ENCODE data around the gene XPC. TPM values are rescaled to one million over a fixed set of nuclear protein-coding genes. Genes with fewer than 3 reads are reported as not detected.
A peak's percentile ranks its signal among the peaks of the same experiment; 100 is the strongest.
"Not testable (repeated sequence)": the region's sequence is repeated elsewhere in the genome, so short reads cannot be mapped to it uniquely, and the experiment has no call there.

Gene XPC
- total RNA-seq: 10 to 100 TPM; 45.5 to 62.1 (median 50.0) TPM
- 53.5 TPM for total RNA-seq (2013)

DNA sequence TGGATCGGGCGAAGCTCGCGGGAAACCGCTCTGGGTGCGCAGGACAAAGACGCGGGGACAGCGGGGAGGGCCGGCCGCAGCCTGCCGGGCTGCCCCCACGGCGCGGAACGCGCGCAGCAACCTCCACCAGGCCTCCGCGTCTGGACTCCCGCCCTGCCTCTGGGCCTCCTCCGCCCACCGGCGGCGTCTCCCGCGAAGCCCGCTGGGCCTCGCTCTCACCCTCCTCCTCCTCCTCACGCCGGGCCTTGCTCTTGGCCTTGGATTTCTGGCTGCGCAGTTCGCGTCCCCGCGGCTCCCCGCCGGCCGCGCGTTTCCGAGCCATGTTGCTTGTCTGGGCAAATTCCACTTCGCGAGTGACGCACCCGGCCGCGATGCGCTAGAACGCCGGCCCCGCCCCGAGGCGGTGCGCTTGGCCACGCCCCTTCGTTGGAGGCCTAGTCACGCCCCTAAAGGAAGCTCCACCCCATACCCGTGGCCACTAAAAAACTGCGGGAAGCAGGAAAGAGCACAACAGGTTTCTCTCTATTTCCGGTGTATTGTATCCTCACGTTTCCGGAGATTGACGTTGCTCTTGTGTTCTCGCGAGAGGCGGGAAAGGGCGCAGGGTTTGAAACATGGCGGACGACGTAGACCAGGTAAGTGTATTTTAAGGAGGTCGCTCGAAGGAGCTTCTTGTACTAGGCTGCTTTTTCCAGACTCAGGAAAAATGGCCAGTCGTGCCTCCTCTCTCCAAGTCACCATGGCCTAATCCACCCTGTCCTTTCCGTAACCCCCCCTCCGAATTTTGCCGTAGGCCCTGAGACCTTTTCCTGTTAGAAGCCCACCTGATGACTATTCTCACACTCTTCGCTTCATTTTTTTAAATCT is at the start of gene XPC, which contains the start of gene LSM3:
TSS of gene XPC (minus strand) at position 355 of the 867 bp plus-strand sequence. CDS start at position 322, 33 bp downstream.
TSS of gene LSM3 (plus strand) at position 571 of the 867 bp plus-strand sequence. CDS start at position 615, 44 bp downstream.
- TF ChIP-seq CTCF (IDR thresholded peaks at IDR 0.05): no peak
- H3K4me3 Mint-ChIP-seq: peak within 1 kb of the TSS; percentile 100
- H3K27ac ChIP-seq (ENCODE audit: low read length): peak within 1 kb of the TSS; percentile 91
- peak within 1 kb of the TSS; percentile 99 to 100 for H3K27ac Mint-ChIP-seq
- no peaks in the 10 kb centered on the region for H3K27me3 Mint-ChIP-seq (ENCODE audit: low read depth in 2 of 2)
- no peaks in the 10 kb centered on the region for H3K27me3 ChIP-seq (ENCODE audit: control insufficient read depth, insufficient read depth, low read length)
- H3K36me3 ChIP-seq (ENCODE audit: control insufficient read depth, insufficient read depth, low read length): peaks cover 17% of the 10 kb centered on the region
- ATAC-seq (peak; percentile 94 to 99 (median 94)), DNase-seq (peak; percentile 98 to 99)
- peak within 1 kb of the TSS; percentile 72 for H3K4me3 ChIP-seq (ENCODE audit: low read length)
- peaks cover 30% of the 10 kb centered on the region for H3K4me1 ChIP-seq (ENCODE audit: control insufficient read depth, insufficient read depth, low read length)
- peaks cover 9% of the 10 kb centered on the region for H3K36me3 Mint-ChIP-seq
- WGBS (ENCODE audit: insufficient coverage): under 1% methylated on average over 78 of the region's 78 CpGs
- intact Hi-C loops (cut with micrococcal nuclease): loop anchor here (1.0 to 2.0 kb wide), 5 partner anchors 34 to 282 kb away; partner anchors contain the start of gene CHCHD4
- H3K9me3 Mint-ChIP-seq: no peaks in the 10 kb centered on the region
- no peaks in the 10 kb centered on the region for H3K9me3 ChIP-seq (ENCODE audit: control insufficient read depth, insufficient read depth, low read length)
- H3K4me1 Mint-ChIP-seq: peaks cover 61 to 66% of the 10 kb centered on the region in 2 donors

DNA sequence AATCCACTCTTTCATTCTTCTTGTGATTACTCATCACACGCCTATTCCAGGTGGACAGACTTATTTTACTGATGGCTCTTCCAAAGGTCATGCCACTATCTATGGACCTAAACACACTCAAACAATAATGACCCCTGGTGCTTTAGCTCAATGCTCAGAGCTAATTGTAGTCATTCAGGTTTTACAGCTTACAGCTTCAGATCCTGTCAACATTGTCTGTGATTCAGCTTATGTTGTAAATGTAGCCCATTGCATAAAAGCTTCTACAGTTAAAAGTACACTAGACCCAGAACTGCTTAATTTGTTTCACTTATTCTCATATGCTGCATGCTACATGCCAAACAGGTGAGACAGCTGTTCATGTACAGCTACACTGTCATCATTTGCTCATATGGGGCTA is 49.5 kb upstream of the XPC start:
- Mint-ChIP-seq H3K4me1 (peaks cover 6 to 7% of the 10 kb centered on the region in 2 donors), H3K27ac (no peak overlapping the region), H3K9me3 (no peaks in the 10 kb centered on the region), H3K36me3 (no peaks in the 10 kb centered on the region), H3K4me3 (no peak overlapping the region), H3K27me3 (ENCODE audit: low read depth in 2 of 2) (peaks cover 40 to 62% of the 10 kb centered on the region in 2 donors)
- no peak for TF ChIP-seq CTCF (IDR thresholded peaks at IDR 0.05)
- Histone ChIP-seq H3K36me3 (ENCODE audit: control insufficient read depth, insufficient read depth, low read length) (no peaks in the 10 kb centered on the region), H3K27ac (ENCODE audit: low read length) (no peak overlapping the region), H3K4me3 (ENCODE audit: low read length) (no peak overlapping the region), H3K4me1 (ENCODE audit: control insufficient read depth, insufficient read depth, low read length) (peaks cover 4% of the 10 kb centered on the region), H3K27me3 (ENCODE audit: control insufficient read depth, insufficient read depth, low read length) (no peaks in the 10 kb centered on the region), H3K9me3 (ENCODE audit: control insufficient read depth, insufficient read depth, low read length) (no peaks in the 10 kb centered on the region)
- intact Hi-C loops (cut with micrococcal nuclease): no loop called here
- 90% methylated on average over 1 of the region's 1 CpG for WGBS (ENCODE audit: insufficient coverage)
- ATAC-seq (no peak), DNase-seq (no peak)

DNA sequence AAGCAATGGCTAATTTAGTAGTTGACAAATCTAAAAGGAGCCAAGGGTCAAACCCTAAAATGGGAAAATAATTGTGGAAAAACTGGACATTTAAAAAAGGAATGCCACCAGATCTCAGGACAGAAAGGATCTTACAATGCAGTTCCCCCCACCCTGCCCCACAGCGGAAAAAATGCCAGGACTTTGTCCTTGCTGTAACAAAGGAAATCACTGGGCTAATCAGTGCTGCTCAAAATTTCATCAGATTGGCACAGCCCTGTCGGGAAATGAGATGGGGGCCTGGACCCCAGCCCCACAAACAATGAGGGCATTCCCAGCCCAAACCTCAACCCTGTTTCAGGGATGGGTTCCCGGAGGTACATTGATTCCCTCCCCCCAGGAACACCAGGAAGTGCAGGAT is 48.0 kb upstream of the XPC start:
- H3K9me3 Mint-ChIP-seq; H3K4me3 Mint-ChIP-seq; H3K27me3 ChIP-seq (ENCODE audit: control insufficient read depth, insufficient read depth, low read length); H3K36me3 ChIP-seq (ENCODE audit: control insufficient read depth, insufficient read depth, low read length); H3K9me3 ChIP-seq (ENCODE audit: control insufficient read depth, insufficient read depth, low read length); intact Hi-C loops (cut with micrococcal nuclease); H3K4me1 ChIP-seq (ENCODE audit: control insufficient read depth, insufficient read depth, low read length); H3K4me1 Mint-ChIP-seq; H3K27ac ChIP-seq (ENCODE audit: low read length); H3K27ac Mint-ChIP-seq; H3K4me3 ChIP-seq (ENCODE audit: low read length); DNase-seq; H3K36me3 Mint-ChIP-seq; ATAC-seq: not testable (repeated sequence)
- WGBS (ENCODE audit: insufficient coverage): 66% methylated on average over 3 of the region's 3 CpGs
- peaks cover 33 to 60% of the 10 kb centered on the region in 2 donors for H3K27me3 Mint-ChIP-seq (ENCODE audit: low read depth in 2 of 2)

DNA sequence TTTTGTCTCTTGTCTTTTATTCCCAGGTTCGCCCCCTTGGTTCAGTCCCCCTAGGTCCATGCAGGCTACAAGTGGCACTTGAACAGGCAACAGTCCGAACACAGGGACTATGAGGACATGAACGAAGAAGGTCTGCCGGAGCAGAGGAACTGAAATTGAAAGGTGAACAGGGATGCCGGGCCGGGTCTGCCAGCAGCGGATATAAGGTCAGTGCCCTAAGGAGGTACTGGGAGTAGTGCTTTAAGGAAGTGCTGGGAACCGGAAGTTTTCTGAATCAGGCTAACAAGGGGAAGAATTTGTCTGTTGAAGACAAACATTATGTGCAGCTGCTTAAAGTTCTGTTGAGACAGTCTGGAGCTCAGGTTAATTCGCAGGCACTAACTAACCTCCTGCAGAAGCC is 47.0 kb upstream of the XPC start:
- no peaks in the 10 kb centered on the region for H3K4me1 Mint-ChIP-seq
- H3K27me3 ChIP-seq (ENCODE audit: control insufficient read depth, insufficient read depth, low read length): no peaks in the 10 kb centered on the region
- H3K36me3 ChIP-seq (ENCODE audit: control insufficient read depth, insufficient read depth, low read length): no peaks in the 10 kb centered on the region
- ATAC-seq: no peak
- H3K9me3 Mint-ChIP-seq: peaks cover 0 to 7% of the 10 kb centered on the region in 2 donors
- DNase-seq: no peak
- 51% methylated on average over 9 of the region's 9 CpGs for WGBS (ENCODE audit: insufficient coverage)
- intact Hi-C loops (cut with micrococcal nuclease): no loop called here
- no peaks in the 10 kb centered on the region for H3K4me1 ChIP-seq (ENCODE audit: control insufficient read depth, insufficient read depth, low read length)
- H3K36me3 Mint-ChIP-seq: peaks cover 10% of the 10 kb centered on the region
- no peak overlapping the region for H3K4me3 Mint-ChIP-seq
- H3K27ac Mint-ChIP-seq: no peak overlapping the region
- H3K9me3 ChIP-seq (ENCODE audit: control insufficient read depth, insufficient read depth, low read length): no peaks in the 10 kb centered on the region
- H3K27ac ChIP-seq (ENCODE audit: low read length): no peak overlapping the region
- H3K27me3 Mint-ChIP-seq (ENCODE audit: low read depth in 2 of 2): peaks cover 29 to 60% of the 10 kb centered on the region in 2 donors
- H3K4me3 ChIP-seq (ENCODE audit: low read length): no peak overlapping the region
- TF ChIP-seq CTCF (IDR thresholded peaks at IDR 0.05): no peak

Measured in natural killer cell (primary cell).